GM10248 (cell line): ENCODE data around the gene PGLYRP2.

Experiments
- CTCF ChIA-PET: fragments of 300-600 bp; sonication (Branson Sonifier 250); formaldehyde crosslinking; extraction: SDS; loops from one replicate; lab custom pipeline; 2021; ENCODE audit warnings: antibody characterized with exemption; lab: Yijun Ruan, JAX
- POLR2A ChIA-PET: fragments of 350-650 bp; sonication (Branson Sonifier 250); formaldehyde crosslinking; extraction: SDS; loops from one replicate; lab custom pipeline; 2020; ENCODE audit warnings: antibody characterized with exemption; lab: Yijun Ruan, JAX
- DNase-seq: peaks from one replicate; pipeline ENCODE4 v3.0.0; 2012; ENCODE audit errors: extremely low spot score
- TF ChIP-seq, protein P1 (sequence below): IDR thresholded peaks from 2 replicates; pipeline ENCODE4 v1.5.1; 2012; ENCODE audit warnings: mild to moderate bottlenecking, low read depth; ENCODE audit errors: extremely low read depth, missing control alignments, control extremely low read depth

PGLYRP2 gene

DNA sequence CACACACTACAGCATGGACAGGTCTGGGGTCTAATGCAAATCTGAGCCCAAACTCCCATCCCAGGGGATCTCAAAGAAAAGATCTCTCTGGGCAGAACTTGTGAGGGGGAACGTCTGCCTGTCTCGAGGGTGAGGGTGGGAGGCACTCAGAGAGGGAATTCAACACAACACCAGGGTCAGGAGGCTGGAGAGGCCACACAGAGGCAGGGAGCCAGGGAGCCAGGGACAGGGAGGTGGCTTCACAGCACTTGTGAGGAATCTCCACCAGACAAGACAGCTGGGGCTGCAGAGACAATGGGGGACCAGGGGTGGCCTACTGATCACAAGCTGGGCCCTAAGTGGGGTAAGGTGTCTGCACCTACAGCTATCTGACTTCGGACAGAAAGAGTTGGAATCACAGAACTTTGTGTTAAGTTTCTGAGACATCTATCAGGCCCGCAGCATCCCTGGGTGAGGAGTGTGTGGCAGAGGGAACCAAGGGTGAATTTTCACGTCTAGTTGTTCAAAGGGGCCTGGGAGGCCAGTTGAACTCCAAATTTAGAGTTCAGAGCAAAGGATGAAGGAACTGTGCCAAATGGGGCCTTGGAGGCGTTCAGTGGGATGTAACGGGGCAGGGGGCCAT, 47.8 kb downstream of the PGLYRP2 start:
- POLR2A ChIA-PET, result interaction anchor here (0.7 to 1.1 kb wide), 2 partner anchors 9 to 12 kb away, joined by 3 read pairs; partner anchors contain the start of gene AKAP8L
- TF ChIP-seq, protein P1, sequence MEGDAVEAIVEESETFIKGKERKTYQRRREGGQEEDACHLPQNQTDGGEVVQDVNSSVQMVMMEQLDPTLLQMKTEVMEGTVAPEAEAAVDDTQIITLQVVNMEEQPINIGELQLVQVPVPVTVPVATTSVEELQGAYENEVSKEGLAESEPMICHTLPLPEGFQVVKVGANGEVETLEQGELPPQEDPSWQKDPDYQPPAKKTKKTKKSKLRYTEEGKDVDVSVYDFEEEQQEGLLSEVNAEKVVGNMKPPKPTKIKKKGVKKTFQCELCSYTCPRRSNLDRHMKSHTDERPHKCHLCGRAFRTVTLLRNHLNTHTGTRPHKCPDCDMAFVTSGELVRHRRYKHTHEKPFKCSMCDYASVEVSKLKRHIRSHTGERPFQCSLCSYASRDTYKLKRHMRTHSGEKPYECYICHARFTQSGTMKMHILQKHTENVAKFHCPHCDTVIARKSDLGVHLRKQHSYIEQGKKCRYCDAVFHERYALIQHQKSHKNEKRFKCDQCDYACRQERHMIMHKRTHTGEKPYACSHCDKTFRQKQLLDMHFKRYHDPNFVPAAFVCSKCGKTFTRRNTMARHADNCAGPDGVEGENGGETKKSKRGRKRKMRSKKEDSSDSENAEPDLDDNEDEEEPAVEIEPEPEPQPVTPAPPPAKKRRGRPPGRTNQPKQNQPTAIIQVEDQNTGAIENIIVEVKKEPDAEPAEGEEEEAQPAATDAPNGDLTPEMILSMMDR, result no peak
- CTCF ChIA-PET, result interaction anchor here (1.3 to 4.0 kb wide), 2 partner anchors 11 to 124 kb away, joined by 4 to 44 read pairs; partner anchors contain the start of gene AKAP8L

DNA sequence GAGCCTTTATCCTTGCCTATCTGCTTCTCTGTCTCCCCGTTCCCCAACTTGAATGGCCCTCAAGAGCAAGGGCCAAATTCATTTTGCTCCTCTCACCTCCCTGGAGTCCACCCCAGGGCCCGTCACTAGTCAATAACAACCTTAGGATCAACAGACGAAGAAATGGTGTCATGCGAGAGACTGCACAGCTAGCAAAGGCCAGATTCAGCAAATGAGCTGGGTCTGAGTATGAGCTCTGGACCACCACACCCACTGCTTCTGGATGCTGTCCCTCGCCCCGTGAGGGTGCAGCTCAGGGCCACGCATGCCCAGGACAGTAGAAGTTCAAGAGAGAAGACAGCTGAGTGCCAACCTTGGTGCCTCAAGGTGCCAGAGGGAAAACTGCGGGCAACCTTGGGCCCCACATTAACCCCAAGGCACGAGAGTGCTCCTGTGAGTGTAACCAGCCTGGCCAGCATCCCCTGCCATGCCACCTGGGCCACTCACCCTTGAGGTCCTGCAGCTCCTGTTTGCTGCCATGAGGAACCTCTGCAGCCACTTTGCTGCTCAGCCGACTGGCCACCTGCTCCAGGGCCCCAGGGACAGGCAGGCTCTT, 48.7 kb downstream of the PGLYRP2 start:
- TF ChIP-seq, protein P1, result no peak
- DNase-seq, result no peak
- ChIA-PET CTCF (interaction anchor here (1.3 to 4.0 kb wide), 2 partner anchors 10 to 125 kb away, joined by 4 to 44 read pairs; partner anchors contain the start of gene AKAP8L), POLR2A (interaction anchor here (1.1 kb wide), 1 partner anchor 11 kb away, joined by 3 read pairs; the partner anchor contains the start of gene AKAP8L)

More for the DNA sequence above, 47.8 kb downstream of the PGLYRP2 start:
- no peak for DNase-seq

DNA sequence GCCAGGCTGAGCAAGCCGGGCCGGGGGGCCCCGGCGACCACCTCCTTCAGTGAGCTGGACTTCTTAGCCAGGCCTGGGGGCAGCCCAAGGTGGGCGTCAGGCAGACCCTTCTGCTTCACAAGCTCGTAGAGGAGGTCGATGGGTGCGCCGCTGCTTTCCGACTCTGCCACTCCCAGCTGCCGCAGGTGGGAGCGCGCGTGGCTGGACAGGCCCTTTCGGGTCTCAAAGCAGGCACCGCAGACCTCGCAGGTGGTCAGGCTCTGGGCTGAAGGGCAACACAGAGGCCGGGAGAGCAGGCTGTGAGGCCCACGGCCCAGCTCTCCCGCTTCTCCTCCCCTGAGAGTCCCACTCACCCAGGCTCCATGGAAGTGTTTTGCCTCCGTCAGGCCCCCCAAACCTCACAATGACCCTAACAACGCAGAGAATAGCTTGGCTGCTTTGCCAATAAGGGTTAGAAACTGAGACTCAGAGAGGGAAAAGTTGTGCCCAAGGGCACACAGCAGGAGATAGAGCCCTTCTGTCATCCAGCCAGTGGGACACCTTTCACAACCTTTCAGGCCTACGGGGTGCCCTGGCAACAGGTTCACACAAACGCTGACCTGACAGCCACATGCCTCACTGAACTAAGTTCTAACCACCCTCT, 49.4 kb downstream of the PGLYRP2 start:
- ChIA-PET POLR2A (no interaction called here), CTCF (interaction anchor here (1.2 to 4.0 kb wide), 2 partner anchors 10 to 126 kb away, joined by 3 to 44 read pairs; partner anchors contain the start of gene AKAP8L)
- TF ChIP-seq, protein P1, result no peak
- no peak for DNase-seq

DNA sequence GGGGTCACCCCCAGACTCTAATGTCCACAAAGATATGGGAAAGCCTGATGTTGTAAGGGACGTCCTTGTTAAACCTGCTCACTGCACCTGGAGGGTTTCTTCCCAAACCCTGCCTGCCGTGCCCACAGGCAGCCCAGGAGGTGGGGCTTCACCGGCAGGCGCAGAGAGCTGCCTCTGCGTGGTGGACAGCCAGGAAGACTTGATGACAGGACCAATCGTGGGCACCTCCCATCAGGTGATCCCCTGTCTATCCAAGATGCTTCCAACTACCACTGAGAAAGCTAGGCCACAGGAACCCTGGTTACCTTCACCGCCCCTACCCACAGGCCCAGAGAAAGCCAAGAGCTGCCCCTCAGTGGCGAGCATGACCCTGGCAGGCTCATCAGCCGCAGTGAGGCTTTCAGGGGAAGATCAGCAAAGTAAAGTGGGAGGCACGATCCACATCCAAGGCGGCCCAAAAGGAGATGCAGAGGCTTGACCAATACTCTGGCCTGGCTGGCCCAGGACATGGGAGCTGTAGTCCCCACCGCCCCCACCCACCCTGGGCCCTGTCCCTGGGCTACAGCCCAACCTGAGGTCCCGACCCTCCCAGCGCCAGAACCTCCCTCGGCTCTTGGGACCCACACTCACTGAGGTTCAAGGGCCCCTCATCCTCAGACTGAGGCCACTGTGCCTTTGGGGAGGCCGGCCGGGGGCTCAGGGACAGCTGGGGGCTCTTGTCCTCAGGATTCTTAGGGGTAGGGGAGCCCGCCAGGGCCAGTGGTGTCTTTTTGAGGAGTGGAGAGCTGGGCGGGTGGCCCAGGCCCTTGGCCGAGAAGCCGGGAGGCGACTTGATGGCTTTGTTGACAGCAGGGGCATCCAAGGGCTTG, 50.1 kb downstream of the PGLYRP2 start:
- TF ChIP-seq, protein P1, result no peak
- DNase-seq, result no peak
- CTCF ChIA-PET, result interaction anchor here (1.2 to 4.0 kb wide), 2 partner anchors 9 to 126 kb away, joined by 3 to 44 read pairs; partner anchors contain the start of gene AKAP8L
- POLR2A ChIA-PET, result no interaction called here

DNA sequence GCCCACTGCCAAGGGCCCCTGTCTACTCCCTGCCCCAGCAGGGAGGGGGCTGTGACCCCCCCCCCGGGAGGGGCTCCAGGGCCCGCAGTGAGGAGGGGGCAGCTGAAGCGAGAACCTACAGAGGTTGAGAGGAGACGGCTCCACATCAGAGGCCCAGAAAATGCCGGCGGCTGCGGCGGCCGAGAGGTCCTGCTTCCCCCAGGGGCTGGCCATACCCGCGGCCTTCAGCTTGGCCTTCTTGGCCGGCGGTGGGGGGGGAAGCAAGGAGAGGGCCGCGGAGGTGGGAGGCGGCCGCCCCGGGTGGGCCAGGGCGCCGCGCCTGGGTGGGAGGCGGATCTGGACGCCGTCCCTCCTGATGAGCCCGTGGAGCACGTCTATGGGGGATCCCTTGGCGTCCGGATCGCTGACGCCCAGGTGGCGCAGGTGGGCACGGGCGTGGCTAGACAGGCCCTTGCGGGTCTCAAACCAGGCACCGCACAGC, 51.3 kb downstream of the PGLYRP2 start:
- POLR2A ChIA-PET, result interaction anchor here (0.6 kb wide), 1 partner anchor 9 kb away, joined by 5 read pairs; no protein-coding TSS in a partner anchor
- CTCF ChIA-PET, result interaction anchor here (4.0 kb wide), 1 partner anchor 8 kb away, joined by 44 read pairs; the partner anchor contains the start of gene AKAP8L
- TF ChIP-seq, protein P1, result no peak
- no peak for DNase-seq

DNA sequence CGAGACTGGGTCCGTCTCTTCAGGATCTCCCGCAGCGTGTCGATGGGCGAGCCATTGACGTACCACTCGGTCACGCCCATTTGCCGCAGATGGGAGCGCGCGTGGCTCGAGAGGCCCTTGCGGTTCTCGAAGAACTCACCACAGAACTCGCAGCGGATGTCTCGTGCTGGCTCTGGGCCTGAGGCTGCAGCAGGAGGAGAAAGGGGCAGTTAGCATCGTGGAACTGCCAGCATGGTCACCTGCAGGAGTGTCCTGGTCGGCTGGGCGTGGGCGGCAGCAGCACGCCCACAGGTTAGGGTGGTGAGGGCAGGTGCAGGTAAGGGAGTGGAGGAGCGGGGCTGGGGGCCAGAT, 52.0 kb downstream of the PGLYRP2 start:
- CTCF ChIA-PET, result no interaction called here
- POLR2A ChIA-PET, result no interaction called here
- DNase-seq, result no peak
- TF ChIP-seq, protein P1, result no peak
